Esophagus squamous epithelium (tissue), 5 donors: ENCODE data around the gene SNAP91. TPM values are rescaled to one million over a fixed set of nuclear protein-coding genes. Genes with fewer than 3 reads are reported as not detected.
"Not testable (repeated sequence)": the region's sequence is repeated elsewhere in the genome, so short reads cannot be mapped to it uniquely, and the experiment has no call there.

Experiments used
- DNase-seq: peaks from one replicate; lab custom pipeline; 2025; lab: John Stamatoyannopoulos, UW
- H3K27ac ChIP-seq, 4 donors: fragments of 200-600 bp; sonication (generic); one replicate each; pipeline ENCODE4 v1.5.1; 2016 to 2019; ENCODE audit warnings: mild to moderate bottlenecking in 1 of 4
- H3K27me3 ChIP-seq, 4 donors: fragments of 200-600 bp; sonication (generic); 1 replicate in 3 of 4; 2 replicates in 1 of 4; pipeline versions ENCODE4 v1.5.1 to v1.6.0; 2017 to 2021; ENCODE audit warnings: antibody characterized with exemption in 1 of 4
- H3K36me3 ChIP-seq, 3 donors: fragments of 200-600 bp; sonication (generic); one replicate each; pipeline ENCODE4 v1.5.1; 2016 to 2019
- H3K4me1 ChIP-seq, 3 donors: fragments of 200-600 bp; sonication (generic); one replicate each; pipeline ENCODE4 v1.5.1; 2017 to 2019
- H3K4me3 ChIP-seq, 4 donors: fragments of 200-600 bp; sonication (generic); 1 replicate in 3 of 4; 2 replicates in 1 of 4; pipeline ENCODE4 v1.5.1; 2016 to 2019; ENCODE audit warnings: mild to moderate bottlenecking in 2 of 4, moderate library complexity in 1 of 4
- H3K9me3 ChIP-seq, 3 donors: fragments of 200-600 bp; sonication (generic); one replicate each; pipeline ENCODE4 v1.5.1; 2016 to 2019
- CTCF ChIP-seq, 6 experiments: fragments of 450-650 bp in 4 of 6; fragments of 200-600 bp in 2 of 6; sonication (generic) in 2 of 6; IDR thresholded peaks; one replicate each; pipeline ENCODE4 v1.5.1; 2016 to 2019; ENCODE audit warnings: antibody characterized with exemption in 6 of 6, mild to moderate bottlenecking in 4 of 6, moderate library complexity in 4 of 6
- POLR2A ChIP-seq, 4 donors: fragments of 450-650 bp; IDR thresholded peaks; one replicate each; pipeline ENCODE4 v1.6.1; 2017; ENCODE audit warnings: antibody characterized with exemption in 4 of 4, mild to moderate bottlenecking in 4 of 4, moderate library complexity in 3 of 4
- WGBS, 2 donors: methylation state at CpG; one replicate each; pipeline ENCODE4 v1.1.5; 2018; 5-methylcytosine and 5-hydroxymethylcytosine counted together
- intact Hi-C: fragments of 100-400 bp; cut with DNase I; formaldehyde crosslinking; loops from one replicate; pipeline ENCODE4 v1.15.0; 2022
- total RNA-seq, 4 donors: library from RNA; depleted of rRNA; stranded (reverse); fragments of >200 nt; gene quantifications; one replicate each; pipeline ENCODE4 v1.1.0, GENCODE V29; 2016
- donor health status: DM: yes; HTN: yes; CAD: no.

Gene SNAP91
- total RNA-seq, 4 donors from 2014 or later = not detected

DNA sequence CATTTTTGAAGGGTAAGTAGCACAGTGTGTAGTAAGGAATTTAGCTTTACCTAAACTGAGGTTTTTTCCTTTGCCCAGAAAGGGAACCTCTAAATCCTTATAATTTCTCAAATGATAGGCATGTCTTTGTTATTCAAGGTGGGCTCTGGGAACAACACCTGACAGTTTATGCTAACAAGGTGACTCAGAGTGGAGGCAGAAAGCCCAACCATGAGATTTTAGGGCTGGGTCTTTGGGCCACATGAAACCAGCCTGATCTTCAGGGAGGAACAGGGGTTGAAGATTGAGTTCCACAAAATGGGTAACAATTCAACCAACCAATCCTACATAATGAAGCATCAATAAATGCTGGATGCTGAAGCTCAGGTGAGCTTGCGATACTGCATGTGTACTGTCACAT is 149.9 kb downstream of the SNAP91 start:
- intact Hi-C loops = no loop called here
- TF ChIP-seq CTCF (IDR thresholded peaks at IDR 0.05) (no peak), POLR2A (IDR thresholded peaks at IDR 0.05) (no peak)
- 100% methylated on average over 1 of the region's 1 CpG for WGBS, 2 donors

GRCh38 chr6:83556871-83557270 is 152.0 kb downstream of the SNAP91 start:
- Histone ChIP-seq H3K27me3 (no peaks in the 10 kb centered on the region), H3K36me3 (no peaks in the 10 kb centered on the region), H3K4me1 (no peaks in the 10 kb centered on the region), H3K4me3 (no peak overlapping the region), H3K27ac (no peak overlapping the region), H3K9me3 (no peaks in the 10 kb centered on the region)
- no peak for DNase-seq
- TF ChIP-seq POLR2A (IDR thresholded peaks at IDR 0.05) = no peak
- TF ChIP-seq CTCF (IDR thresholded peaks at IDR 0.05) = no peak
- intact Hi-C loops = no loop called here

More for the DNA sequence above, 149.9 kb downstream of the SNAP91 start:
- Histone ChIP-seq H3K27ac (no peak overlapping the region), H3K27me3 (no peaks in the 10 kb centered on the region), H3K36me3 (no peaks in the 10 kb centered on the region), H3K9me3 (no peaks in the 10 kb centered on the region), H3K4me3 (no peak overlapping the region), H3K4me1 (no peaks in the 10 kb centered on the region)
- DNase-seq = no peak

- DNase-seq, H3K27me3 ChIP-seq, H3K27ac ChIP-seq, H3K36me3 ChIP-seq, H3K9me3 ChIP-seq, intact Hi-C loops, H3K4me3 ChIP-seq, H3K4me1 ChIP-seq: not testable (repeated sequence)
- WGBS, 2 donors = 81 to 89% methylated on average over 4 of the region's 4 CpGs
These were observed 157.2 kb downstream of the SNAP91 start for GRCh38 chr6:83551748-83552147.

DNA sequence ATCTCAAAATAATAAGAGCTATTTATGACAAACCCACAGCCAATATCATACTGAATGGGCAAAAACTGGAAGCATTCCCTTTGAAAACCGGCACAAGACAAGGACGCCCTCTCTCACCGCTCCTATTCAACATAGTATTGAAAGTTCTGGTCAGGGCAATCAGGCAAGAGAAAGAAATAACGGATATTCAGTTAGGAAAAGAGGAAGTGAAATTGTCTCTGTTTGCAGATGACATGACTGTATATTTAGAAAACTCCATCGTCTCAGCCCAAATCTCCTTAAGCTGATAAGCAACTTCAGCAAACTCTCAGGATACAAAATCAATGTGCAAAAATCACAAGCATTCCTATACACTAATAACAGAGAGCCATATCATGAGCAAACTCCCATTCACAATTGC is 158.4 kb downstream of the SNAP91 start:
- H3K27ac ChIP-seq, H3K4me1 ChIP-seq, DNase-seq, intact Hi-C loops, H3K4me3 ChIP-seq, H3K27me3 ChIP-seq, H3K36me3 ChIP-seq, H3K9me3 ChIP-seq: not testable (repeated sequence)
- 49 to 61% methylated on average over 5 of the region's 5 CpGs for WGBS, 2 donors

DNA sequence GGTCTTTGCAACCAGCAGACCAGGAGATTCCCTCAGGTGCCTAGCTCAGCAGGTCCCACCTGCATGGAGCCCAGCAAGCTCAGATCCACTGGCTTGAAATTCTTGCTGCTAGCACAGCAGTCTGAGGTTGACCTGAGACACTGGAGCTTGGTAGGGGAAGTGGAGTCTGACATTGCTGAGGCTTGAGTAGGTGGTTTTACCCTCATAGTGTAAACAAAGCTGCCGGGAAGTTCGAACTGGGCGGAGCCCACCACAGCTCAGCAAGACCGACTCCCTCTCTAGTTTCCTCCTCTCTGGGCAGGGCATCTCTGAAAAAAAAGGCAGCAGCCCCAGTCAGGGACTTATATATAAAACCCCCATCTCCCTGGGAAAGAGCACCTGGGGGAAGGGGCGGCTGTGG is 162.3 kb downstream of the SNAP91 start:
- Histone ChIP-seq H3K27ac (no peak overlapping the region), H3K4me3 (no peak overlapping the region), H3K4me1 (no peaks in the 10 kb centered on the region), H3K9me3 (peaks cover 0 to 4% (median 0%) of the 10 kb centered on the region in 3 donors), H3K36me3 (no peaks in the 10 kb centered on the region), H3K27me3 (no peaks in the 10 kb centered on the region)
- TF ChIP-seq CTCF (IDR thresholded peaks at IDR 0.05) (no peak), POLR2A (IDR thresholded peaks at IDR 0.05) (no peak)
- no peak for DNase-seq
- WGBS, 2 donors = 40% methylated on average over 4 of the region's 5 CpGs; no CpG with 5 or more reads in 1 of the 2 donors
- intact Hi-C loops = no loop called here

DNA sequence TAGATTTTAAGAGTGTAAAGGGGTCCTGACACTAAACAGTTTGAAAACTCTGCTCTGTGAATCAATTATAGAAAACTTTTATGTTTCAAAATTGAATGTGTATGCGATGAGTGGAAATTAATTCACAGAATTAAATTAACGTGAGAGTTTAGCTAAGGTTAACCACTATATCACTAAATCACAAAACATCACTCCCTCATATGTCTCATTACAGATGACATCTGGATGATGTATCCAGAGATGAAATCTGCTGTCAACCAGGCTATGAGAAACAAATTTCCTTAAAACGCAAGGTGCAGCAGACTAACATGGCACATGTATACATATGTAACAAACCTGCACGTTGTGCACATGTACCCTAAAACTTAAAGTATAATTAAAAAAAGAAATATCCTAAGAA is 169.2 kb downstream of the SNAP91 start:
- Histone ChIP-seq H3K9me3 (no peaks in the 10 kb centered on the region), H3K4me1 (no peaks in the 10 kb centered on the region), H3K27ac (no peak overlapping the region), H3K27me3 (no peaks in the 10 kb centered on the region), H3K36me3 (no peaks in the 10 kb centered on the region), H3K4me3 (no peak overlapping the region)
- DNase-seq = no peak
- intact Hi-C loops = no loop called here
- TF ChIP-seq POLR2A (IDR thresholded peaks at IDR 0.05) (no peak), CTCF (IDR thresholded peaks at IDR 0.05) (no peak)
- 60 to 76% methylated on average over 4 of the region's 4 CpGs for WGBS, 2 donors
